H9 (cell line): ENCODE measurements around the gene WDR38. TPM values are rescaled to one million over a fixed set of nuclear protein-coding genes. Genes with fewer than 3 reads are reported as not detected.

Experiments
- DNase-seq: peaks from one replicate; pipeline ENCODE4 v3.0.0-alpha.2; 2017
- H2AFZ ChIP-seq: one replicate; pipeline ENCODE4 v1.6.1; 2013; ENCODE audit warnings: mild to moderate bottlenecking, low read length, control low read depth, moderate library complexity
- H2AK5ac ChIP-seq: 2 replicates; pipeline ENCODE4 v1.6.1; 2013; ENCODE audit warnings: low read length, control low read depth, mixed read lengths; ENCODE audit not compliant: insufficient read length
- H2BK120ac ChIP-seq: one replicate; pipeline ENCODE4 v1.6.1; 2013; ENCODE audit warnings: low read depth, mild to moderate bottlenecking, low read length, control low read depth, inconsistent platforms; ENCODE audit not compliant: poor library complexity, severe bottlenecking
- H2BK12ac ChIP-seq: 2 replicates; pipeline ENCODE4 v1.6.1; 2013; ENCODE audit warnings: low read length, control low read depth, mixed read lengths, low read depth; ENCODE audit not compliant: insufficient read length
- H2BK15ac ChIP-seq: 2 replicates; pipeline ENCODE4 v1.6.1; 2013; ENCODE audit warnings: low read depth, low read length, control low read depth
- H2BK20ac ChIP-seq: one replicate; pipeline ENCODE4 v1.6.1; 2013; ENCODE audit warnings: low read depth, mild to moderate bottlenecking, low read length, control low read depth, inconsistent platforms; ENCODE audit not compliant: poor library complexity, severe bottlenecking
- H2BK5ac ChIP-seq: 2 replicates; pipeline ENCODE4 v1.6.1; 2013; ENCODE audit warnings: low read length, control low read depth, mixed read lengths; ENCODE audit not compliant: insufficient read length
- H3K14ac ChIP-seq: 2 replicates; pipeline ENCODE4 v1.6.1; 2013; ENCODE audit warnings: low read length, control low read depth; ENCODE audit not compliant: insufficient read depth
- H3K18ac ChIP-seq: 2 replicates; pipeline ENCODE4 v1.6.1; 2013; ENCODE audit warnings: low read depth, mild to moderate bottlenecking, mixed read lengths, low read length, control low read depth; ENCODE audit not compliant: insufficient read length
- H3K23ac ChIP-seq: 2 replicates; pipeline ENCODE4 v1.6.1; 2013; ENCODE audit warnings: low read length, control low read depth, mixed read lengths, low read depth; ENCODE audit not compliant: insufficient read length
- H3K23me2 ChIP-seq: 2 replicates; pipeline ENCODE4 v1.6.1; 2013; ENCODE audit warnings: low read depth, mild to moderate bottlenecking, mixed read lengths, low read length, control low read depth; ENCODE audit not compliant: insufficient read length, poor library complexity, severe bottlenecking
- H3K27ac ChIP-seq: 2 replicates; pipeline ENCODE4 v1.5.1; 2013; ENCODE audit warnings: low read length, control low read depth, mixed read lengths, low read depth; ENCODE audit not compliant: insufficient read length
- H3K27me3 ChIP-seq: 2 replicates; pipeline ENCODE4 v1.6.1; 2013; ENCODE audit warnings: low read length, control low read depth, inconsistent platforms; ENCODE audit not compliant: insufficient read depth
- H3K4ac ChIP-seq: 2 replicates; pipeline ENCODE4 v1.6.1; 2013; ENCODE audit warnings: low read depth, mild to moderate bottlenecking, control low read depth, inconsistent platforms, low read length, moderate library complexity
- H3K4me1 ChIP-seq: 2 replicates; pipeline ENCODE4 v1.6.1; 2013; ENCODE audit warnings: low read length, control low read depth, inconsistent platforms; ENCODE audit not compliant: insufficient read depth
- H3K4me2 ChIP-seq: 2 replicates; pipeline ENCODE4 v1.6.1; 2013; ENCODE audit warnings: low read length, control low read depth, mixed read lengths; ENCODE audit not compliant: insufficient read length, insufficient read depth
- H3K56ac ChIP-seq: 2 replicates; pipeline ENCODE4 v1.6.1; 2013; ENCODE audit warnings: low read depth, mild to moderate bottlenecking, mixed read lengths, low read length, control low read depth; ENCODE audit not compliant: insufficient read length
- H3K79me1 ChIP-seq: 2 replicates; pipeline ENCODE4 v1.6.1; 2013; ENCODE audit warnings: low read depth, mild to moderate bottlenecking, moderate library complexity, low read length, control low read depth, inconsistent platforms; ENCODE audit not compliant: insufficient read depth, poor library complexity, severe bottlenecking
- H3K79me2 ChIP-seq: 2 replicates; pipeline ENCODE4 v1.6.1; 2013; ENCODE audit warnings: low read length, control low read depth, inconsistent platforms; ENCODE audit not compliant: insufficient read depth
- H3K9ac ChIP-seq: 2 replicates; pipeline ENCODE4 v1.6.1; 2013; ENCODE audit warnings: low read length, control low read depth, mixed read lengths; ENCODE audit not compliant: insufficient read length; ENCODE audit errors: extremely low read depth
- H3K9me3 ChIP-seq: one replicate; pipeline ENCODE4 v1.6.1; 2013; ENCODE audit warnings: low read depth, low read length, inconsistent platforms; ENCODE audit not compliant: control insufficient read depth
- H3T11ph ChIP-seq: one replicate; pipeline ENCODE4 v1.6.1; 2013; ENCODE audit warnings: mild to moderate bottlenecking, low read length, control low read depth, inconsistent platforms
- H4K20me1 ChIP-seq: one replicate; pipeline ENCODE4 v1.6.1; 2013; ENCODE audit not compliant: control insufficient read depth, insufficient read length, insufficient read depth
- H4K5ac ChIP-seq: 2 replicates; pipeline ENCODE4 v1.6.1; 2013; ENCODE audit warnings: low read depth, mild to moderate bottlenecking, mixed read lengths, low read length, control low read depth; ENCODE audit not compliant: insufficient read length
- H4K8ac ChIP-seq: replicated peaks from 2 replicates; pipeline ENCODE4 v1.6.1; 2013; ENCODE audit warnings: low read length, control low read depth, mixed read lengths, low read depth; ENCODE audit not compliant: insufficient read length
- H4K91ac ChIP-seq: 2 replicates; pipeline ENCODE4 v1.6.1; 2013; ENCODE audit warnings: low read depth, mild to moderate bottlenecking, moderate library complexity, mixed read lengths, low read length, control low read depth; ENCODE audit not compliant: insufficient read length
- H3K27ac Mint-ChIP-seq, 3 experiments: 2 replicates in 2 of 3; 3 replicates in 1 of 3; pipeline ENCODE4 v1.8.0; 2020 to 2021; ENCODE audit warnings: mixed read lengths in 3 of 3, mild to moderate bottlenecking in 1 of 3, moderate library complexity in 1 of 3
- H3K27me3 Mint-ChIP-seq: 2 replicates; pipeline ENCODE4 v1.8.0; 2021; ENCODE audit warnings: low read depth, mild to moderate bottlenecking, moderate library complexity, mixed read lengths
- H3K36me3 Mint-ChIP-seq, 3 experiments: 2 replicates in 2 of 3; 3 replicates in 1 of 3; pipeline ENCODE4 v1.8.0; 2020 to 2021; ENCODE audit warnings: low read depth in 3 of 3, mixed read lengths in 3 of 3; ENCODE audit not compliant: insufficient read depth in 1 of 3
- H3K4me1 Mint-ChIP-seq, 2 experiments: 2 replicates each; pipeline ENCODE4 v1.8.0; 2020; ENCODE audit warnings: mixed read lengths in 2 of 2
- H3K4me3 Mint-ChIP-seq, 2 experiments: 2 replicates in 1 of 2; 3 replicates in 1 of 2; pipeline ENCODE4 v1.8.0; 2020 to 2021; ENCODE audit warnings: mild to moderate bottlenecking in 2 of 2, mixed read lengths in 2 of 2, moderate library complexity in 1 of 2
- H3K9me3 Mint-ChIP-seq, 2 experiments: 2 replicates in 1 of 2; 3 replicates in 1 of 2; pipeline ENCODE4 v1.8.0; 2020; ENCODE audit warnings: mild to moderate bottlenecking in 2 of 2, mixed read lengths in 2 of 2, moderate library complexity in 1 of 2
- CTCF ChIP-seq: fragments of 200-600 bp; sonication (generic); conservative IDR thresholded peaks from 3 replicates; pipeline ENCODE4 v1.8.0; 2021; ENCODE audit warnings: antibody characterized with exemption, mild to moderate bottlenecking
- WGBS: extraction: QIAGEN DNeasy Blood & Tissue Kit; methylation state at CpG from one replicate; pipeline ENCODE4 v1.1.7; 2013; ENCODE audit warnings: missing lambda C conversion rate, low lambda C conversion rate, mixed read lengths; ENCODE audit not compliant: insufficient read length; ENCODE audit errors: extremely low coverage; 5-methylcytosine and 5-hydroxymethylcytosine counted together
- total RNA-seq: library from RNA; stranded (reverse); gene quantifications from 2 replicates; pipeline ENCODE4 v1.2.1, GENCODE V29; 2021

WDR38 gene
- total RNA-seq, 1 experiment from 2014 or later = not detected

- Mint-ChIP-seq H3K9me3 (no peaks in the 10 kb centered on the region; a peak in 1 of 5 replicates), H3K27ac (peak overlapping the region; percentile 77 to 95 (median 85); a peak in 6 of 7 replicates), H3K4me3 (peak overlapping the region; percentile 87 to 95), H3K4me1 (peaks cover 36 to 44% of the 10 kb centered on the region in 2 experiments), H3K27me3 (no peaks in the 10 kb centered on the region), H3K36me3 (peaks cover 20 to 40% (median 30%) of the 10 kb centered on the region in 3 experiments)
- no peak overlapping the region for H2BK120ac ChIP-seq
- no peaks in the 10 kb centered on the region for H4K20me1 ChIP-seq
- H3K27ac ChIP-seq = no peak overlapping the region
- H3K18ac ChIP-seq = no peak overlapping the region
- H3K4me1 ChIP-seq = peaks cover 6% of the 10 kb centered on the region
- no peak overlapping the region for H2BK5ac ChIP-seq
- H2BK20ac ChIP-seq = no peak overlapping the region
- no peak overlapping the region for H4K5ac ChIP-seq
- H3K9ac ChIP-seq = peak overlapping the region; percentile 88
- no peak overlapping the region for H2BK12ac ChIP-seq
- H2AK5ac ChIP-seq = no peak overlapping the region
- no peak for DNase-seq
- no peaks in the 10 kb centered on the region for H3K27me3 ChIP-seq
- peaks cover 27% of the 10 kb centered on the region; the same call in 1 of the 2 replicates for H3K79me2 ChIP-seq
- H3K23ac ChIP-seq = no peak overlapping the region
- no peak overlapping the region for H3K4ac ChIP-seq
- peaks cover 8% of the 10 kb centered on the region for H3K23me2 ChIP-seq
- H2BK15ac ChIP-seq = no peak overlapping the region
- H3K4me2 ChIP-seq = peak overlapping the region; percentile 93
- WGBS = no CpG with 5 or more reads among the region's 12 CpGs
- no peak overlapping the region for H4K8ac ChIP-seq
- peak overlapping the region; percentile 87; the same call in 1 of the 2 replicates for H3K14ac ChIP-seq
- peaks cover 9% of the 10 kb centered on the region for H3K79me1 ChIP-seq
- no peak overlapping the region for H3K56ac ChIP-seq
- TF ChIP-seq CTCF = no peak
- no peak overlapping the region for H4K91ac ChIP-seq
- no peaks in the 10 kb centered on the region for H3K9me3 ChIP-seq
- H2AFZ ChIP-seq = no peak overlapping the region
- H3T11ph ChIP-seq = no peak overlapping the region
These were observed 16.8 kb downstream of the WDR38 start for GRCh38 chr9:124869986-124870560.
